IPS-18c (cell line): ENCODE results near the gene IFNA13.

Experiments
- H3K4me3 ChIP-seq: 2 replicates; pipeline ENCODE4 v1.7.0; 2013; ENCODE audit warnings: low read depth, mild to moderate bottlenecking, low read length, moderate library complexity; ENCODE audit not compliant: insufficient read depth
- H3K9me3 ChIP-seq: one replicate; pipeline ENCODE4 v1.6.1; 2013; ENCODE audit warnings: mild to moderate bottlenecking, low read length, moderate library complexity; ENCODE audit not compliant: control insufficient read depth, insufficient read depth

Gene IFNA13

DNA sequence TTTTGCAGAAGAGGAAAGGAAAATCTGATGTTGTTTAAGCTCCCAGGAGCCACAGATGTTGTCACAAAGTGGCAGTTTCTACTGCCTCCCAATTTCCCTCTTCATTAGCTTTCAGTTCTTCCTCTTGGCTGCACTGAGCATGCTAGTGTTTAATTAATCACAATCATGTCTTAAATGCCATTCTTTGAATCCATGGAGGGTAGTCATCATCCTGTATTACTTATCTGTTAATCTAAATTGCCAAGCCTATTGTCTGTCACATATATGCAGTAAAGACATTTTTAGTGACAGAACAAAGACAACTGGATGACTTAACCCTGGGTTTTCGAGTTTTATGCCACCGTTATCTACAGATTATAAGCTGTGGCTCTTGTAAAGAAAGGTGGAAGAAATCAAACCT, 47.4 kb downstream of the IFNA13 start:
- H3K9me3 ChIP-seq: no peaks in the 10 kb centered on the region
- H3K4me3 ChIP-seq: no peak overlapping the region

DNA sequence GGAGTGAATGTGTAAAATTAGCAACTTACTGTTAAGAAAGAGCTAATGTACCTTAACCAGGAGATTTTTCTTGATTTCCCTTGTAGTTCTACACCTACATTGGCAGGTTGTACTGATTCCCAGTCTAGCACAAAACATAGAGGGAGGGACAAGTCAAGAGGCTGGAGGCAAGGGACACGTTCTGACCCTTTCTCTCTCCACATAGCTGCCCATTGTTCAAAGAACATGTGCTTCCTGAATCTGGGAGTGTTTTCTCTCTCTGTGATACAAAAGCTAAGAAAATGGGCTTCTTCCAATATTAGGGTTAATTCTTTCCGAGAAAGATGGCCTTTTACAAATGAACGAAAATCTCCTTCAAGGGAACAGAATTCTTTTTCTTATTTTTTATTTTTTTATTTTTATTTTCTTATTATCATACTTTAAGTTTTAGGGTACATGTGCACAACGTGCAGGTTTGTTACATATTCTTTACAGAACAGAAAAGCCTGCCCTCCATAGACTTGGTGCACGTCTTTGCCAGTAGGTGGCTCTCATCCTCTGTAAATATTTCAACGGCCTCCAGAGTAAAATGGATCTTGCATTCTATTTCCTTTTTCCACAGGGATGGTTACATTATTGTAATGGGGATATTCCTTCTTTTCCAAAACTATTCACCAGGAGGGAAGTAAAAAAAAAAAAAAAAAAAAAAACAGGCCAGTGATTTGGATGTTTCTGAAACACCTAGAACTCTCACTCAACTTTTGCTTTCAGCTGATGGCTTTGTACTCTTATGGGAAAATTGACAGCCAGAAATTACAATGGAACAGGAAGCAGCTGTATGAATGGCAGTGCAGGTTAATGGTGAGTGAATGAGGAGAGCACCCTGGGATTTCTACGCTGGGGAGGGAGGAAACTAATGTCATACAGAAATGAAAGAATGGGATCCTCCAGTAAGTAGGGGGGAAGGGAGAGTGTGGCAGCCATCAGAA, 49.6 kb downstream of the IFNA13 start:
- H3K4me3 ChIP-seq: no peak overlapping the region

More for the DNA sequence above, 49.6 kb downstream of the IFNA13 start:
- no peaks in the 10 kb centered on the region for H3K9me3 ChIP-seq
